Measurements from ENCODE around the gene DNAJB11.

Gene DNAJB11

GRCh38 chr3:186598108-186598784 lies 27.7 kb downstream of the DNAJB11 start:
- TF ChIP-seq GATA3 (IDR thresholded peaks at IDR 0.05; ENCODE audit: low read depth, low read length) (no peak), GATA2 (IDR thresholded peaks at IDR 0.05; ENCODE audit: low read depth, low read length) (no peak)

GRCh38 chr3:186598794-186599141 lies 28.2 kb downstream of the DNAJB11 start:
- no peak for TF ChIP-seq GATA2 (IDR thresholded peaks at IDR 0.05; ENCODE audit: low read depth, low read length)

GRCh38 chr3:186599142-186599784 lies 28.7 kb downstream of the DNAJB11 start:
- TF ChIP-seq GATA3 (IDR thresholded peaks at IDR 0.05; ENCODE audit: low read depth, low read length) (no peak), GATA2 (IDR thresholded peaks at IDR 0.05; ENCODE audit: low read depth, low read length) (no peak)

GRCh38 chr3:186599785-186600166 lies 29.3 kb downstream of the DNAJB11 start:
- no peak for TF ChIP-seq GATA3 (IDR thresholded peaks at IDR 0.05; ENCODE audit: low read depth, low read length)
- TF ChIP-seq GATA2 (IDR thresholded peaks at IDR 0.05; ENCODE audit: low read depth, low read length), result no peak

- TF ChIP-seq GATA2 (IDR thresholded peaks at IDR 0.05; ENCODE audit: low read depth, low read length) (no peak), GATA3 (IDR thresholded peaks at IDR 0.05; ENCODE audit: low read depth, low read length) (no peak)
These were observed 30.4 kb downstream of the DNAJB11 start for GRCh38 chr3:186600896-186601295.

- TF ChIP-seq GATA3 (IDR thresholded peaks at IDR 0.05; ENCODE audit: low read depth, low read length) (no peak), GATA2 (IDR thresholded peaks at IDR 0.05; ENCODE audit: low read depth, low read length) (no peak)
These were observed 32.6 kb downstream of the DNAJB11 start for GRCh38 chr3:186603159-186603558.

GRCh38 chr3:186605078-186605477 lies 34.6 kb downstream of the DNAJB11 start:
- TF ChIP-seq GATA2 (IDR thresholded peaks at IDR 0.05; ENCODE audit: low read depth, low read length), result no peak
- TF ChIP-seq GATA3 (IDR thresholded peaks at IDR 0.05; ENCODE audit: low read depth, low read length), result no peak

- TF ChIP-seq GATA2 (IDR thresholded peaks at IDR 0.05; ENCODE audit: low read depth, low read length), result no peak
- no peak for TF ChIP-seq GATA3 (IDR thresholded peaks at IDR 0.05; ENCODE audit: low read depth, low read length)
These were observed 35.3 kb downstream of the DNAJB11 start for GRCh38 chr3:186605561-186606545.

GRCh38 chr3:186608624-186609215 lies 38.2 kb downstream of the DNAJB11 start:
- no peak for TF ChIP-seq GATA3 (IDR thresholded peaks at IDR 0.05; ENCODE audit: low read depth, low read length)

- TF ChIP-seq GATA2 (IDR thresholded peaks at IDR 0.05; ENCODE audit: low read depth, low read length) (no peak), GATA3 (IDR thresholded peaks at IDR 0.05; ENCODE audit: low read depth, low read length) (no peak)
These were observed 38.8 kb downstream of the DNAJB11 start for GRCh38 chr3:186609247-186609868.

GRCh38 chr3:186612065-186612464 lies 41.5 kb downstream of the DNAJB11 start:
- no peak for TF ChIP-seq GATA3 (IDR thresholded peaks at IDR 0.05; ENCODE audit: low read depth, low read length)
- TF ChIP-seq GATA2 (IDR thresholded peaks at IDR 0.05; ENCODE audit: low read depth, low read length), result no peak

- TF ChIP-seq GATA3 (IDR thresholded peaks at IDR 0.05; ENCODE audit: low read depth, low read length) (no peak), GATA2 (IDR thresholded peaks at IDR 0.05; ENCODE audit: low read depth, low read length) (no peak)
These were observed 42.5 kb downstream of the DNAJB11 start, which contains the start of gene AHSG for GRCh38 chr3:186612721-186613636. AHSG (plus strand) TSS chr3:186613060; CDS start chr3:186613142, 82 bp downstream.
